GM12878 (cell line): Measurements from ENCODE around the gene HASPIN. TPM values are rescaled to one million over a fixed set of nuclear protein-coding genes. Genes with fewer than 3 reads are reported as not detected.

ENCODE experiments used
- ATAC-seq: fragments of 200-7000 bp; cut with Tn5 transposase; 3 replicates; pipeline ENCODE4 v1.9.1; 2020; ENCODE audit warnings: mild to moderate bottlenecking, moderate library complexity
- BruUV-seq: library from RNA; stranded (reverse); fragments of 400-500 nt; replicated peaks from 2 replicates; lab custom pipeline; 2021; lab: Mats Ljungman, UMichigan
- CTCF ChIA-PET: fragments of 300-600 bp; sonication (Branson Sonifier 250); formaldehyde crosslinking; extraction: SDS; loops from one replicate; lab custom pipeline; 2021; ENCODE audit warnings: inconsistent platforms; lab: Yijun Ruan, JAX
- POLR2A ChIA-PET: fragments of 350-600 bp; formaldehyde crosslinking; extraction: SDS; loops from one replicate; lab custom pipeline; 2021; ENCODE audit warnings: inconsistent platforms; lab: Charles Lee
- RAD21 ChIA-PET: fragments of 300-600 bp; sonication (Branson Sonifier 250); formaldehyde crosslinking; loops from one replicate; lab custom pipeline; 2023; ENCODE audit warnings: antibody characterized with exemption; ENCODE audit not compliant: unreplicated experiment; lab: Charles Lee
- SMC1A ChIA-PET: fragments of 300-600 bp; sonication (Branson Sonifier 250); formaldehyde crosslinking; loops from one replicate; lab custom pipeline; 2023; ENCODE audit not compliant: unreplicated experiment, uncharacterized antibody; lab: Charles Lee
- DNase-seq: peaks from one replicate; pipeline ENCODE4 v3.0.0-alpha.2; 2011; ENCODE audit warnings: low read depth, low spot score
- FAIRE-seq: peaks from 3 replicates; lab custom pipeline; 2011; peaks lifted over from hg19 to GRCh38; lab: Jason Lieb, UNC
- H2AFZ ChIP-seq: 2 replicates; pipeline ENCODE4 v1.6.0; 2011; ENCODE audit warnings: low read depth, low read length, control low read depth; ENCODE audit not compliant: control insufficient read depth
- H3K27ac ChIP-seq: 2 replicates; pipeline ENCODE4 v1.5.1; 2011; ENCODE audit warnings: control low read depth; ENCODE audit not compliant: control insufficient read depth, insufficient read depth
- H3K27me3 ChIP-seq, 2 experiments: replicated peaks in 1 of 2; 2 replicates each; pipeline versions ENCODE4 v1.6.0 to v1.6.1; 2011; ENCODE audit warnings: low read length in 1 of 2; ENCODE audit not compliant: control insufficient read depth in 2 of 2, insufficient read depth in 2 of 2
- H3K36me3 ChIP-seq, 2 experiments: 2 replicates each; pipeline ENCODE4 v1.5.1; 2011; ENCODE audit warnings: low read length in 1 of 2; ENCODE audit not compliant: control insufficient read depth in 2 of 2, insufficient read depth in 2 of 2
- H3K4me1 ChIP-seq: 2 replicates; pipeline ENCODE4 v1.6.1; 2011; ENCODE audit warnings: mild to moderate bottlenecking, low read length, moderate library complexity, mixed read lengths; ENCODE audit not compliant: control insufficient read depth, insufficient read depth
- H3K4me2 ChIP-seq: 2 replicates; pipeline ENCODE4 v1.6.0; 2011; ENCODE audit warnings: control low read depth; ENCODE audit not compliant: control insufficient read depth, insufficient read depth
- H3K4me3 ChIP-seq: fragments of 200-600 bp; sonication (generic); 2 replicates; pipeline ENCODE4 v1.5.1; 2016
- H3K79me2 ChIP-seq: 2 replicates; pipeline ENCODE4 v1.6.0; 2011; ENCODE audit warnings: low read length; ENCODE audit not compliant: control insufficient read depth, insufficient read depth
- H3K9ac ChIP-seq: 2 replicates; pipeline ENCODE4 v1.8.0; 2011; ENCODE audit warnings: low read length, control low read depth, mixed read lengths; ENCODE audit not compliant: control insufficient read depth, insufficient read depth
- H3K9me3 ChIP-seq: replicated peaks from 3 replicates; pipeline ENCODE4 v1.5.1; 2011; ENCODE audit warnings: mild to moderate bottlenecking, low read length; ENCODE audit not compliant: control insufficient read depth, insufficient read depth
- H4K20me1 ChIP-seq: 2 replicates; pipeline ENCODE4 v1.6.0; 2011; ENCODE audit not compliant: control insufficient read depth, insufficient read depth
- BHLHE40 ChIP-seq, 2 experiments: fragments of 450-650 bp in 1 of 2; IDR thresholded peaks; 2 replicates each; pipeline ENCODE4 v1.6.1; 2011 to 2017; ENCODE audit warnings: low read depth in 2 of 2, borderline replicate concordance in 1 of 2, improper control_type of control experiment in 1 of 2, low read length in 1 of 2, mild to moderate bottlenecking in 1 of 2
- EZH2 ChIP-seq: IDR thresholded peaks from 2 replicates; pipeline ENCODE4 v1.6.1; 2012; ENCODE audit warnings: low read depth, mild to moderate bottlenecking, control low read depth, inconsistent platforms, low read length, borderline replicate concordance; ENCODE audit not compliant: control insufficient read depth
- IRF4 ChIP-seq: IDR thresholded peaks from 2 replicates; pipeline ENCODE4 v1.6.1; 2011; ENCODE audit warnings: low read depth, low read length
- RAD21 ChIP-seq: IDR thresholded peaks from 2 replicates; pipeline ENCODE4 v1.6.1; 2011; ENCODE audit warnings: mild to moderate bottlenecking, low read depth, low read length, moderate library complexity; ENCODE audit not compliant: insufficient read depth
- SP1 ChIP-seq: IDR thresholded peaks from one replicate; pipeline ENCODE4 v1.6.1; 2011; ENCODE audit warnings: low read depth, low read length
- TBL1XR1 ChIP-seq: IDR thresholded peaks from 2 replicates; pipeline ENCODE4 v1.6.1; 2012; ENCODE audit warnings: low read depth, low read length, improper control_type of control experiment
- WGBS: methylation state at CpG from one replicate; pipeline ENCODE4 v1.1.6; 2016; ENCODE audit warnings: low lambda C conversion rate; ENCODE audit not compliant: insufficient replicate concordance, insufficient coverage; ENCODE audit errors: missing lambda C conversion rate; 5-methylcytosine and 5-hydroxymethylcytosine counted together
- in situ Hi-C: fragments of 300-500 bp; cut with MboI; formaldehyde crosslinking; loops from 9 replicates; pipeline ENCODE4 v1.14.3; 2018; ENCODE audit warnings: mixed read lengths
- intact Hi-C: fragments of 100-400 bp; cut with micrococcal nuclease; formaldehyde crosslinking; loops from one replicate; pipeline ENCODE4 v1.14.2; 2022; ENCODE audit not compliant: unreplicated experiment
- polyA plus RNA-seq, 11 experiments: library from polyadenylated mRNA; depleted of rRNA in 4 of 11; unstranded in 6 of 11; stranded (reverse) in 5 of 11; fragments of >200 nt; fragmentation: Nextera tagmentation in 4 of 11; fragmentation: Illumina TruSeq in 1 of 11; extraction: Ambion mirVana in 4 of 11; extraction: Trizol in 1 of 11; gene quantifications; 1 replicate in 1 of 11; 2 replicates in 10 of 11; pipeline versions ENCODE4 v1.2.1 to v1.2.3, GENCODE V29; 2011 to 2016; ENCODE audit warnings: inconsistent platforms in 2 of 11, missing spikeins in 2 of 11, low read depth in 1 of 11
- total RNA-seq, 4 experiments: library from RNA; depleted of rRNA in 3 of 4; stranded (reverse); fragments of >200 nt in 3 of 4; fragmentation: Illumina TruSeq in 1 of 4; extraction: Trizol in 1 of 4; gene quantifications; 2 replicates each; pipeline versions ENCODE4 v1.2.1 to v1.2.3, GENCODE V29; 2013 to 2021
- TF ChIP-seq, protein P1 (sequence below), 3 experiments: IDR thresholded peaks in 2 of 3; conservative IDR thresholded peaks in 1 of 3; 2 replicates each; pipeline ENCODE4 v1.5.1; 2011; ENCODE audit warnings: low read depth in 3 of 3, low read length in 3 of 3, mild to moderate bottlenecking in 3 of 3, control low read depth in 2 of 3, moderate library complexity in 2 of 3, inconsistent platforms in 1 of 3, mixed read lengths in 1 of 3; ENCODE audit not compliant: control insufficient read depth in 2 of 3, insufficient read depth in 1 of 3; ENCODE audit errors: extremely low read depth in 1 of 3
- TF ChIP-seq, protein P2 (sequence below): IDR thresholded peaks from 2 replicates; pipeline ENCODE4 v1.6.1; 2012; ENCODE audit warnings: low read depth, low read length, improper control_type of control experiment

HASPIN gene
- total and polyA plus RNA-seq, 10 of the 15 experiments (the other 5 are each of a cell fraction or from before 2014, with no cell fraction given), result 0.80 to 18.0 (median 10.1) TPM

DNA sequence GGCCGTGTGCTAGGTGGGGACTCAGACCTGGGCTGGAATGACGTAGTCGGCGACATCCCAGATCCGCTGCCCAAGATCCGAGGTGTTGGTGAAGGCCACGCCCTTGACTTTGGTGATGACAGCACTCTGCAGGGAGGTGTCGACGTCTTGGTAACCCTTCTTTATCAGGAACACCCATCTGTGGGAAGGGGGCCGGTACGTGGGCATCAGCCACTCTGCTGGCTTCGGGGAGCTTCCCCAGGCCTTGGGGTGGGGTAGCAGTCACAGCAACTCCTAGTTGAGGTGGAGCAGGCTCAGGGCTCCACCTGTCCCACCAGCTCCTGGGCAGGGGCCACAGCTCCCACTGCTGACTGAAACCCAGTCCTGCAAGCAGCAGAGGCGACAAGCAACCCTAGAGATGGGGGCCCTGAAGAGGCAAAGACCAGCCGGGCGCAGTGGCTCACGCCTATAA, 32.1 kb upstream of the HASPIN start:
- Histone ChIP-seq H3K27ac (no peak overlapping the region), H3K79me2 (peaks cover 13% of the 10 kb centered on the region), H3K4me1 (peaks cover 30% of the 10 kb centered on the region), H2AFZ (no peak overlapping the region), H4K20me1 (no peaks in the 10 kb centered on the region), H3K4me2 (no peak overlapping the region), H3K9me3 (no peaks in the 10 kb centered on the region; the same call in 2 of the 3 replicates), H3K9ac (no peak overlapping the region), H3K27me3 (no peaks in the 10 kb centered on the region), H3K36me3 (no peaks in the 10 kb centered on the region; a peak in 1 of 4 replicates), H3K4me3 (no peak overlapping the region)
- FAIRE-seq, result peak; percentile 41
- DNase-seq, result no peak
- ChIA-PET RAD21 (no interaction called here), SMC1A (interaction anchor here (1.7 kb wide), 1 partner anchor 19 kb away, joined by 3 read pairs; no protein-coding TSS in a partner anchor), POLR2A (no interaction called here), CTCF (interaction anchor here (1.0 to 2.5 kb wide), 4 partner anchors 14 to 89 kb away, joined by 3 to 7 read pairs (median 4); no protein-coding TSS in a partner anchor)
- BruUV-seq, result no TSS peak
- 93% methylated on average over 14 of the region's 16 CpGs for WGBS
- intact Hi-C loops, result loop anchor here (2.0 to 5.0 kb wide), 2 partner anchors 36 to 105 kb away; no protein-coding TSS in a partner anchor
- in situ Hi-C loops, result no loop called here
- no peak for ATAC-seq
- TF ChIP-seq BHLHE40 (IDR thresholded peaks at IDR 0.05; ENCODE audit: borderline replicate concordance in 1 of 2, low read depth in 2 of 2, low read length in 1 of 2) (no peak), EZH2 (no peak), RAD21 (peak; percentile 27; the same call in 1 of the 2 replicates), SP1 (no peak), TBL1XR1 (no peak), IRF4 (no peak)
- TF ChIP-seq, protein P1, sequence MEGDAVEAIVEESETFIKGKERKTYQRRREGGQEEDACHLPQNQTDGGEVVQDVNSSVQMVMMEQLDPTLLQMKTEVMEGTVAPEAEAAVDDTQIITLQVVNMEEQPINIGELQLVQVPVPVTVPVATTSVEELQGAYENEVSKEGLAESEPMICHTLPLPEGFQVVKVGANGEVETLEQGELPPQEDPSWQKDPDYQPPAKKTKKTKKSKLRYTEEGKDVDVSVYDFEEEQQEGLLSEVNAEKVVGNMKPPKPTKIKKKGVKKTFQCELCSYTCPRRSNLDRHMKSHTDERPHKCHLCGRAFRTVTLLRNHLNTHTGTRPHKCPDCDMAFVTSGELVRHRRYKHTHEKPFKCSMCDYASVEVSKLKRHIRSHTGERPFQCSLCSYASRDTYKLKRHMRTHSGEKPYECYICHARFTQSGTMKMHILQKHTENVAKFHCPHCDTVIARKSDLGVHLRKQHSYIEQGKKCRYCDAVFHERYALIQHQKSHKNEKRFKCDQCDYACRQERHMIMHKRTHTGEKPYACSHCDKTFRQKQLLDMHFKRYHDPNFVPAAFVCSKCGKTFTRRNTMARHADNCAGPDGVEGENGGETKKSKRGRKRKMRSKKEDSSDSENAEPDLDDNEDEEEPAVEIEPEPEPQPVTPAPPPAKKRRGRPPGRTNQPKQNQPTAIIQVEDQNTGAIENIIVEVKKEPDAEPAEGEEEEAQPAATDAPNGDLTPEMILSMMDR (IDR thresholded peaks at IDR 0.05 in 2 of 3, conservative IDR thresholded peaks at IDR 0.05 in 1 of 3; ENCODE audit: control insufficient read depth in 2 of 3, extremely low read depth in 1 of 3, insufficient read depth in 1 of 3, low read depth in 3 of 3, low read length in 3 of 3), result peak; percentile 11 to 46 (median 21); a peak in 4 of 6 replicates
- TF ChIP-seq, protein P2, sequence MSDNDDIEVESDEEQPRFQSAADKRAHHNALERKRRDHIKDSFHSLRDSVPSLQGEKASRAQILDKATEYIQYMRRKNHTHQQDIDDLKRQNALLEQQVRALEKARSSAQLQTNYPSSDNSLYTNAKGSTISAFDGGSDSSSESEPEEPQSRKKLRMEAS, result no peak
